Measurements from ENCODE around the gene EHHADH. TPM values are rescaled to one million over a fixed set of nuclear protein-coding genes. Genes with fewer than 3 reads are reported as not detected.

EHHADH gene
- polyA plus RNA-seq, 1 of the 3 experiments (the other 2 are of a cell fraction) = 2.5 TPM

DNA sequence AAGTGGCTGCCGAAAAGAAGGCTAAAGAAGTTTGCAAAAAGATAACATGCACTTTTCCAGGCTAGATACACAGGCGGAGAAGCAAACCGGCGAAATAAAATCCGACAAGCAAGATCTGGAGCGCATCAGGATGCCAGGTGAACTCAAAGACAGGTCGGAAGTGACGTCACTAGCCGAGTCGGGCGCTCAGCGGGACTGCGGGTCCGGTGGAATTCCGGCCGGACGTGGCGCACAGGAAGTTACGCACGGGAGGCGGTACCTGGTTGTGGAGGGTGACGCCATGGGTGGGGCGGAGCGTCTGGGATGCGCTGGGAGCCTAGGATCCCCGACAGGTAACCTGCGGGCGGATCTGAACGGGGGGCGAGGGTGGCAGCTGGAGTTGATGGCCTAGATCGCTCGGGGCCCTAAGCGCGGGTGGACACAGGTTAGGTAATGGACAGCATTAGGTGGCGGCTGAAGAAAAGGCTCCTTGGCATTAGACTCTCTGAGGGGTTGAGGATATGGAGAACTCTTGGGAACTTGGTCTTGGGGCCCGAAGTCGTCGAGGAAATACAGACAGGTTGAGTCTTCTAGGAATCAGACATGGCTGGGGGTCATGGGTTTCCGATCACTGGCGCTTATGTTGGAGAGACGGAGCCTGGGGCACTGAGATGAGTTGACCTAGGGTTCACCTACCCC, 29.0 kb upstream of the EHHADH start:
- Histone ChIP-seq H3K4me3 (ENCODE audit: low read depth in 2 of 2, low read length in 1 of 2) (peak overlapping the region; percentile 72 to 99), H3K79me2 (ENCODE audit: insufficient read depth) (peaks cover 11% of the 10 kb centered on the region; the same call in 1 of the 2 replicates), H3K27ac (ENCODE audit: low read depth in 2 of 2, low read length in 1 of 2) (peak overlapping the region; percentile 12 to 81; a peak in 3 of 4 replicates), H3K27me3 (ENCODE audit: insufficient read depth) (no peaks in the 10 kb centered on the region), H2AFZ (ENCODE audit: low read depth) (peak overlapping the region; percentile 89), H3K9ac (peak overlapping the region; percentile 59), H3K4me1 (ENCODE audit: control insufficient read depth in 1 of 2, insufficient read depth in 2 of 2, low read depth in 1 of 2, low read length in 1 of 2) (peaks cover 0 to 17% of the 10 kb centered on the region in 2 experiments; a peak in 3 of 4 replicates), H3F3A (replicated peaks; ENCODE audit: insufficient read depth) (no peaks in the 10 kb centered on the region), H3K4me2 (peak overlapping the region; percentile 74), H3K36me3 (replicated peaks in 1 of 2; ENCODE audit: control insufficient read depth in 1 of 2, insufficient read depth in 2 of 2, low read length in 1 of 2) (peaks cover 5 to 19% of the 10 kb centered on the region in 2 experiments), H4K20me1 (ENCODE audit: insufficient read depth) (no peaks in the 10 kb centered on the region), H3K9me2 (no peaks in the 10 kb centered on the region), H3K9me3 (no peaks in the 10 kb centered on the region)
- ChIA-PET CTCF (no interaction called here), POLR2A (no interaction called here)
- DNase-seq = peak; percentile 92
- WGBS (ENCODE audit: low lambda C conversion rate) = 1% methylated on average over 18 of the region's 41 CpGs
- TF ChIP-seq TEAD4 (IDR thresholded peaks at IDR 0.05; ENCODE audit: borderline replicate concordance, insufficient read depth) (no peak), GATA2 (CRISPR knock-in tag; IDR thresholded peaks at IDR 0.05) (no peak), TAF1 (IDR thresholded peaks at IDR 0.05; ENCODE audit: borderline replicate concordance, low read depth, low read length) (0 out of 2 replicates have a peak, but pooled peaks have one; percentile 69), SMC3 (IDR thresholded peaks at IDR 0.05; ENCODE audit: low read depth, low read length) (no peak), ELF1 (IDR thresholded peaks at IDR 0.05) (peak; percentile 70), RXRA (IDR thresholded peaks at IDR 0.05; ENCODE audit: borderline replicate concordance, low read depth) (no peak), RAD21 (IDR thresholded peaks at IDR 0.05; ENCODE audit: low read length) (no peak), EP300 (IDR thresholded peaks at IDR 0.05; ENCODE audit: borderline replicate concordance in 1 of 2, low read depth in 1 of 2, low read length in 1 of 2) (no peak), TCF12 (IDR thresholded peaks at IDR 0.05) (peak; percentile 20; the same call in 1 of the 2 replicates), YY1 (IDR thresholded peaks at IDR 0.05; ENCODE audit: low read depth) (no peak), MEF2A (IDR thresholded peaks at IDR 0.05; ENCODE audit: borderline replicate concordance, low read depth) (no peak), JUND (IDR thresholded peaks at IDR 0.05) (no peak), MXI1 (IDR thresholded peaks at IDR 0.05; ENCODE audit: low read depth, low read length) (peak; percentile 31; the same call in 1 of the 2 replicates), GABPA (IDR thresholded peaks at IDR 0.05; ENCODE audit: low read depth) (peak; percentile 97), NRF1 (IDR thresholded peaks at IDR 0.05; ENCODE audit: low read depth, low read length) (peak; percentile 34; the same call in 1 of the 2 replicates), RCOR1 (IDR thresholded peaks at IDR 0.05; ENCODE audit: low read length) (no peak), FOSL2 (IDR thresholded peaks at IDR 0.05; ENCODE audit: borderline replicate concordance, low read depth) (no peak), POLR2AphosphoS5 (IDR thresholded peaks at IDR 0.05; ENCODE audit: low read depth, low read length) (peak; percentile 76), CHD2 (IDR thresholded peaks at IDR 0.05; ENCODE audit: low read length, partially characterized antibody) (peak; percentile 77), NFIC (IDR thresholded peaks at IDR 0.05; ENCODE audit: borderline replicate concordance) (no peak), FOXM1 (IDR thresholded peaks at IDR 0.05; ENCODE audit: low read depth) (no peak), RFX5 (IDR thresholded peaks at IDR 0.05; ENCODE audit: low read length) (peak; percentile 32; the same call in 1 of the 2 replicates), EZH2phosphoT487 (IDR thresholded peaks at IDR 0.05; ENCODE audit: borderline replicate concordance, low read depth) (no peak)
- TF ChIP-seq, protein P1, sequence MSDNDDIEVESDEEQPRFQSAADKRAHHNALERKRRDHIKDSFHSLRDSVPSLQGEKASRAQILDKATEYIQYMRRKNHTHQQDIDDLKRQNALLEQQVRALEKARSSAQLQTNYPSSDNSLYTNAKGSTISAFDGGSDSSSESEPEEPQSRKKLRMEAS (IDR thresholded peaks at IDR 0.05; ENCODE audit: low read depth) = 0 out of 2 replicates have a peak, but pooled peaks have one; percentile 56
- TF ChIP-seq, protein P2, sequence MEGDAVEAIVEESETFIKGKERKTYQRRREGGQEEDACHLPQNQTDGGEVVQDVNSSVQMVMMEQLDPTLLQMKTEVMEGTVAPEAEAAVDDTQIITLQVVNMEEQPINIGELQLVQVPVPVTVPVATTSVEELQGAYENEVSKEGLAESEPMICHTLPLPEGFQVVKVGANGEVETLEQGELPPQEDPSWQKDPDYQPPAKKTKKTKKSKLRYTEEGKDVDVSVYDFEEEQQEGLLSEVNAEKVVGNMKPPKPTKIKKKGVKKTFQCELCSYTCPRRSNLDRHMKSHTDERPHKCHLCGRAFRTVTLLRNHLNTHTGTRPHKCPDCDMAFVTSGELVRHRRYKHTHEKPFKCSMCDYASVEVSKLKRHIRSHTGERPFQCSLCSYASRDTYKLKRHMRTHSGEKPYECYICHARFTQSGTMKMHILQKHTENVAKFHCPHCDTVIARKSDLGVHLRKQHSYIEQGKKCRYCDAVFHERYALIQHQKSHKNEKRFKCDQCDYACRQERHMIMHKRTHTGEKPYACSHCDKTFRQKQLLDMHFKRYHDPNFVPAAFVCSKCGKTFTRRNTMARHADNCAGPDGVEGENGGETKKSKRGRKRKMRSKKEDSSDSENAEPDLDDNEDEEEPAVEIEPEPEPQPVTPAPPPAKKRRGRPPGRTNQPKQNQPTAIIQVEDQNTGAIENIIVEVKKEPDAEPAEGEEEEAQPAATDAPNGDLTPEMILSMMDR (IDR thresholded peaks at IDR 0.05) = no peak
- TF ChIP-seq, protein P3, sequence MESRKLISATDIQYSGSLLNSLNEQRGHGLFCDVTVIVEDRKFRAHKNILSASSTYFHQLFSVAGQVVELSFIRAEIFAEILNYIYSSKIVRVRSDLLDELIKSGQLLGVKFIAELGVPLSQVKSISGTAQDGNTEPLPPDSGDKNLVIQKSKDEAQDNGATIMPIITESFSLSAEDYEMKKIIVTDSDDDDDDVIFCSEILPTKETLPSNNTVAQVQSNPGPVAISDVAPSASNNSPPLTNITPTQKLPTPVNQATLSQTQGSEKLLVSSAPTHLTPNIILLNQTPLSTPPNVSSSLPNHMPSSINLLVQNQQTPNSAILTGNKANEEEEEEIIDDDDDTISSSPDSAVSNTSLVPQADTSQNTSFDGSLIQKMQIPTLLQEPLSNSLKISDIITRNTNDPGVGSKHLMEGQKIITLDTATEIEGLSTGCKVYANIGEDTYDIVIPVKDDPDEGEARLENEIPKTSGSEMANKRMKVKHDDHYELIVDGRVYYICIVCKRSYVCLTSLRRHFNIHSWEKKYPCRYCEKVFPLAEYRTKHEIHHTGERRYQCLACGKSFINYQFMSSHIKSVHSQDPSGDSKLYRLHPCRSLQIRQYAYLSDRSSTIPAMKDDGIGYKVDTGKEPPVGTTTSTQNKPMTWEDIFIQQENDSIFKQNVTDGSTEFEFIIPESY (IDR thresholded peaks at IDR 0.05; ENCODE audit: borderline replicate concordance, low read depth) = no peak
- TF ChIP-seq, protein P4, sequence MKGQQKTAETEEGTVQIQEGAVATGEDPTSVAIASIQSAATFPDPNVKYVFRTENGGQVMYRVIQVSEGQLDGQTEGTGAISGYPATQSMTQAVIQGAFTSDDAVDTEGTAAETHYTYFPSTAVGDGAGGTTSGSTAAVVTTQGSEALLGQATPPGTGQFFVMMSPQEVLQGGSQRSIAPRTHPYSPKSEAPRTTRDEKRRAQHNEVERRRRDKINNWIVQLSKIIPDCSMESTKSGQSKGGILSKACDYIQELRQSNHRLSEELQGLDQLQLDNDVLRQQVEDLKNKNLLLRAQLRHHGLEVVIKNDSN (IDR thresholded peaks at IDR 0.05; ENCODE audit: borderline replicate concordance, low read depth) = no peak
